CD14-positive monocyte (primary cell): ENCODE results near the gene RECK. TPM values are rescaled to one million over a fixed set of nuclear protein-coding genes. Genes with fewer than 3 reads are reported as not detected.

ENCODE experiments used
- DNase-seq, 3 donors: peaks; one replicate each; pipeline ENCODE4 v3.0.0-alpha.2; 2011 to 2022
- H2AFZ ChIP-seq: 2 replicates; pipeline ENCODE4 v1.6.0; 2012; ENCODE audit warnings: mild to moderate bottlenecking, low read depth, low read length, inconsistent platforms; ENCODE audit not compliant: insufficient read depth, poor library complexity, severe bottlenecking
- H3K27ac ChIP-seq, 2 donors: 1 replicate in 1 of 2; 2 replicates in 1 of 2; pipeline ENCODE4 v1.5.1; 2012 to 2013; ENCODE audit warnings: low read length in 2 of 2, control low read depth in 1 of 2, inconsistent platforms in 1 of 2, low read depth in 1 of 2, mild to moderate bottlenecking in 1 of 2
- H3K27me3 ChIP-seq, 2 donors: one replicate each; pipeline versions ENCODE4 v1.6.0 to v1.6.1; 2011 to 2013; ENCODE audit warnings: low read length in 2 of 2; ENCODE audit not compliant: control insufficient read depth in 2 of 2, insufficient read depth in 2 of 2
- H3K36me3 ChIP-seq, 2 donors: replicated peaks in 1 of 2; 1 replicate in 1 of 2; 2 replicates in 1 of 2; pipeline versions ENCODE4 v1.5.1 to v1.6.1; 2012 to 2013; ENCODE audit warnings: low read length in 2 of 2, control low read depth in 1 of 2, inconsistent platforms in 1 of 2, mild to moderate bottlenecking in 1 of 2; ENCODE audit not compliant: insufficient read depth in 2 of 2, control insufficient read depth in 1 of 2
- H3K4me1 ChIP-seq, 2 donors: 1 replicate in 1 of 2; 2 replicates in 1 of 2; pipeline versions ENCODE4 v1.5.1 to v1.6.1; 2012 to 2013; ENCODE audit warnings: low read length in 2 of 2, control low read depth in 1 of 2, inconsistent platforms in 1 of 2, mild to moderate bottlenecking in 1 of 2, moderate library complexity in 1 of 2; ENCODE audit not compliant: insufficient read depth in 2 of 2, control insufficient read depth in 1 of 2
- H3K4me2 ChIP-seq: replicated peaks from 2 replicates; pipeline ENCODE3; 2012; ENCODE audit warnings: low read length, moderate library complexity, mild to moderate bottlenecking; ENCODE audit not compliant: poor library complexity, severe bottlenecking; ENCODE audit errors: extremely low read depth
- H3K4me3 ChIP-seq, 3 experiments: fragments of 200-600 bp in 1 of 3; sonication (generic) in 1 of 3; replicated peaks in 1 of 3; 1 replicate in 2 of 3; 2 replicates in 1 of 3; pipeline ENCODE4 v1.5.1; 2011 to 2013; ENCODE audit warnings: low read length in 3 of 3, mild to moderate bottlenecking in 3 of 3, control low read depth in 2 of 3, low read depth in 2 of 3, inconsistent platforms in 1 of 3, moderate library complexity in 1 of 3
- H3K79me2 ChIP-seq: 2 replicates; pipeline ENCODE4 v1.6.0; 2012; ENCODE audit warnings: mild to moderate bottlenecking, control low read depth, inconsistent platforms, low read length, moderate library complexity; ENCODE audit not compliant: insufficient read depth
- H3K9ac ChIP-seq: 2 replicates; pipeline ENCODE4 v1.6.0; 2017; ENCODE audit warnings: low read length, mild to moderate bottlenecking; ENCODE audit not compliant: insufficient read depth, poor library complexity, severe bottlenecking
- H3K9me3 ChIP-seq, 2 donors: replicated peaks in 1 of 2; 1 replicate in 1 of 2; 2 replicates in 1 of 2; pipeline versions ENCODE4 v1.5.1 to v1.6.1; 2012 to 2013; ENCODE audit warnings: low read length in 2 of 2, control low read depth in 1 of 2; ENCODE audit not compliant: control insufficient read depth in 1 of 2, insufficient read depth in 1 of 2
- H4K20me1 ChIP-seq: 2 replicates; pipeline ENCODE4 v1.6.0; 2012; ENCODE audit warnings: mild to moderate bottlenecking, low read length, control low read depth, moderate library complexity; ENCODE audit not compliant: insufficient read depth
- H3K27ac Mint-ChIP-seq, 7 donors: one replicate each; pipeline ENCODE4 v1.8.0; 2020; ENCODE audit warnings: mild to moderate bottlenecking in 7 of 7, mixed read lengths in 7 of 7, moderate library complexity in 6 of 7, inconsistent platforms in 2 of 7
- H3K27me3 Mint-ChIP-seq, 3 donors: one replicate each; pipeline ENCODE4 v1.8.0; 2021 to 2022; ENCODE audit warnings: low read depth in 3 of 3, mild to moderate bottlenecking in 3 of 3, mixed read lengths in 3 of 3, moderate library complexity in 3 of 3, inconsistent platforms in 1 of 3
- H3K36me3 Mint-ChIP-seq, 2 donors: one replicate each; pipeline ENCODE4 v1.8.0; 2020; ENCODE audit warnings: mixed read lengths in 2 of 2, inconsistent platforms in 1 of 2, mild to moderate bottlenecking in 1 of 2
- H3K4me1 Mint-ChIP-seq: one replicate; pipeline ENCODE4 v1.8.0; 2020; ENCODE audit warnings: mild to moderate bottlenecking, mixed read lengths
- H3K4me3 Mint-ChIP-seq, 2 donors: one replicate each; pipeline ENCODE4 v1.8.0; 2020; ENCODE audit warnings: mild to moderate bottlenecking in 2 of 2, mixed read lengths in 2 of 2, moderate library complexity in 1 of 2
- H3K9me3 Mint-ChIP-seq, 7 donors: one replicate each; pipeline ENCODE4 v1.8.0; 2020 to 2022; ENCODE audit warnings: mixed read lengths in 7 of 7, mild to moderate bottlenecking in 6 of 7, moderate library complexity in 6 of 7, inconsistent platforms in 2 of 7
- CTCF ChIP-seq: fragments of 200-600 bp; IDR thresholded peaks from one replicate; pipeline ENCODE4 v1.8.0; 2022; ENCODE audit warnings: antibody characterized with exemption, mild to moderate bottlenecking
- WGBS: methylation state at CpG from one replicate; pipeline ENCODE4 v1.1.5; 2013; ENCODE audit warnings: missing lambda C conversion rate; ENCODE audit not compliant: insufficient coverage; 5-methylcytosine and 5-hydroxymethylcytosine counted together
- intact Hi-C, 2 donors: fragments of 100-400 bp; cut with micrococcal nuclease; formaldehyde crosslinking; loops; one replicate each; pipeline versions ENCODE4 v1.15.0 to v1.15.1; 2023
- polyA plus RNA-seq, 3 donors: library from polyadenylated mRNA; depleted of rRNA in 1 of 3; unstranded in 2 of 3; stranded (reverse) in 1 of 3; fragments of 300-500 nt in 2 of 3; fragments of >200 nt in 1 of 3; fragmentation: Illumina TruSeq in 2 of 3; gene quantifications; 1 replicate in 2 of 3; 2 replicates in 1 of 3; pipeline ENCODE4 v1.2.3, GENCODE V29; 2012 to 2021

The RECK gene
- polyA plus RNA-seq, 3 donors = 5.0 to 5.2 (median 5.1) TPM

- DNase-seq = no peak
- Mint-ChIP-seq H3K27ac (no peak overlapping the region), H3K27me3 (peaks cover 0 to 2% (median 0%) of the 10 kb centered on the region in 3 donors), H3K4me3 (no peak overlapping the region), H3K4me1 (peaks cover 29% of the 10 kb centered on the region), H3K36me3 (peaks cover 19 to 27% of the 10 kb centered on the region in 2 donors), H3K9me3 (peaks cover 0 to 1% (median 0%) of the 10 kb centered on the region in 7 donors)
- Histone ChIP-seq H3K4me3 (no peak overlapping the region), H3K79me2 (no peaks in the 10 kb centered on the region), H3K27ac (no peak overlapping the region), H2AFZ (no peak overlapping the region), H3K4me2 (no peak overlapping the region), H4K20me1 (no peaks in the 10 kb centered on the region), H3K9ac (no peak overlapping the region), H3K4me1 (peaks cover 22 to 29% of the 10 kb centered on the region in 2 donors), H3K36me3 (no peaks in the 10 kb centered on the region), H3K27me3 (no peaks in the 10 kb centered on the region), H3K9me3 (no peaks in the 10 kb centered on the region)
- TF ChIP-seq CTCF = no peak
- 92% methylated on average over 4 of the region's 7 CpGs for WGBS
- intact Hi-C loops = no loop called here
These were observed 82.8 kb downstream of the RECK start for GRCh38 chr9:36119476-36119875.

- Histone ChIP-seq H3K79me2 (peaks cover 5% of the 10 kb centered on the region), H4K20me1 (no peaks in the 10 kb centered on the region), H2AFZ (no peak overlapping the region), H3K4me1 (peaks cover 35 to 41% of the 10 kb centered on the region in 2 donors), H3K36me3 (no peaks in the 10 kb centered on the region), H3K9ac (no peak overlapping the region), H3K27ac (no peak overlapping the region), H3K9me3 (no peaks in the 10 kb centered on the region), H3K4me3 (no peak overlapping the region), H3K27me3 (no peaks in the 10 kb centered on the region), H3K4me2 (no peak overlapping the region)
- H3K36me3 Mint-ChIP-seq = peaks cover 21 to 27% of the 10 kb centered on the region in 2 donors
- H3K9me3 Mint-ChIP-seq = peaks cover 0 to 2% (median 0%) of the 10 kb centered on the region in 7 donors
- no peak for TF ChIP-seq CTCF
- no peak overlapping the region for H3K27ac Mint-ChIP-seq
- 89% methylated on average over 3 of the region's 4 CpGs for WGBS
- no peak overlapping the region for H3K4me3 Mint-ChIP-seq
- peaks cover 0 to 2% (median 0%) of the 10 kb centered on the region in 3 donors for H3K27me3 Mint-ChIP-seq
- peaks cover 42% of the 10 kb centered on the region for H3K4me1 Mint-ChIP-seq
- intact Hi-C loops = no loop called here
- no peak for DNase-seq
These were observed 84.0 kb downstream of the RECK start for GRCh38 chr9:36120705-36121104.
